Retinal pigment epithelial cell (primary cell): ENCODE measurements around the gene DACT1.

Experiments used
- DNase-seq: peaks from one replicate; pipeline ENCODE4 v3.0.0-alpha.2; 2010; ENCODE audit warnings: low read depth
- H3K4me3 ChIP-seq: 2 replicates; pipeline ENCODE4 v1.5.1; 2011; ENCODE audit warnings: mild to moderate bottlenecking, low read length, control low read depth, moderate library complexity
- TF ChIP-seq, protein P1 (sequence below): conservative IDR thresholded peaks from 2 replicates; pipeline ENCODE4 v1.5.1; 2011; ENCODE audit warnings: low read depth, low read length, control low read depth, inconsistent platforms

Gene DACT1

DNA sequence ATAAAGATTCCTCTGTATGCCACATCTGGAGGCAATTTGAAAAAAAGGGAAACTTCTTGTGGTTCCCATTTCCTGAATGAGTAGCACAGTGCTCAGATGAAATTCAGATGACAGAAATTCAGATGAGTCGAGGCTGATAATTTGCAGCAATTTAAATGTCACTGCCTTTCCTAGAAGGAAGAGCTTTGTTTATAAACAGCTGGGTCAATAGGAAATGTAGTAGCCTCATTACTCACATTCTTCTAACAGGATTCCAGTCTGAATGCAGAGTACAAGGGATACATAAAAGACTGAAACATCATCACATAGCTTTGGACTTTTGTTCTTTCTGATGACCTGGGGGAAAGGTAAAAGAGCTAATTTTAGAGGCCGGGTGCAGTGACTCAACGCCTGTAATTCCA is 11.3 kb upstream of the DACT1 start:
- TF ChIP-seq, protein P1, sequence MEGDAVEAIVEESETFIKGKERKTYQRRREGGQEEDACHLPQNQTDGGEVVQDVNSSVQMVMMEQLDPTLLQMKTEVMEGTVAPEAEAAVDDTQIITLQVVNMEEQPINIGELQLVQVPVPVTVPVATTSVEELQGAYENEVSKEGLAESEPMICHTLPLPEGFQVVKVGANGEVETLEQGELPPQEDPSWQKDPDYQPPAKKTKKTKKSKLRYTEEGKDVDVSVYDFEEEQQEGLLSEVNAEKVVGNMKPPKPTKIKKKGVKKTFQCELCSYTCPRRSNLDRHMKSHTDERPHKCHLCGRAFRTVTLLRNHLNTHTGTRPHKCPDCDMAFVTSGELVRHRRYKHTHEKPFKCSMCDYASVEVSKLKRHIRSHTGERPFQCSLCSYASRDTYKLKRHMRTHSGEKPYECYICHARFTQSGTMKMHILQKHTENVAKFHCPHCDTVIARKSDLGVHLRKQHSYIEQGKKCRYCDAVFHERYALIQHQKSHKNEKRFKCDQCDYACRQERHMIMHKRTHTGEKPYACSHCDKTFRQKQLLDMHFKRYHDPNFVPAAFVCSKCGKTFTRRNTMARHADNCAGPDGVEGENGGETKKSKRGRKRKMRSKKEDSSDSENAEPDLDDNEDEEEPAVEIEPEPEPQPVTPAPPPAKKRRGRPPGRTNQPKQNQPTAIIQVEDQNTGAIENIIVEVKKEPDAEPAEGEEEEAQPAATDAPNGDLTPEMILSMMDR = no peak
- no peak overlapping the region for H3K4me3 ChIP-seq
- DNase-seq = no peak

DNA sequence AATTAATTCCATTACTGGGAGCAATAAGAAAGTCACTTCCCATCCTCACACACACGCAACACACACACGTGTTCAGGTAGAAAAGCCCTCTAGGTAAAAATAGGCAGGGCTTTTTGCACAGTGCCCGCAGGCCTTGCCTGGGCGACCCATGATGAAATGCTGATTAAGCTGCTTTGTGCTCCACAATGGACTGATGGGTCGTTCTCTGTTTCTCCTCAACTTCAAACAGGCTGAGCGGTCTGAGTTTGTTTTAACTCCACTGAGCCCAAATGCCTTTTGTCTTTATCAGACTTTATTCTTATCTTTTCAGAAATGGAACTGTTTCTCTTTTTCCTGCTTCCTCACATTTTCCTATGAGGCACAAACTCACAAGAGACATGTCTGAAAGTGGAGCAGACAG is 9.4 kb upstream of the DACT1 start:
- no peak for DNase-seq
- H3K4me3 ChIP-seq = no peak overlapping the region
- TF ChIP-seq, protein P1 = no peak

DNA sequence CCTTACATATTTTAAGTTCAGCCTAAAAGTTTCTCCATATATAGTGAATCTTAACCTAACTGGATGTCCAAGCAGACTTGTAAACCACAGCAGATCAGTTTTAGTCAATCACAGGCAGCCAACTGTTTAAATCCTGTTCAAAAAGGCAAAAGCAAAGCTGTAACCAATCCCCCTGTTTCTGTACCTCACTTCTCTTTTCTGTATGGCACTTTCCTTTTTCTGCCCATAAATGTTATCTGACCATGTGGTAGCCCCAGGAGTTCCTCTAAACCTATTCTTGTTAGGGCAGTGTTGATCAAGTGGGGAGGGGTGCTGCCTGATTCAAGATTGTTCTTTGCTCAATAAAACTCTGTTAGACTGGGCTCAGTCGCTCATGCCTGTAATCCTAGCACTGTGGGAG is 8.5 kb upstream of the DACT1 start:
- H3K4me3 ChIP-seq = no peak overlapping the region
- DNase-seq = no peak
- TF ChIP-seq, protein P1 = no peak

DNA sequence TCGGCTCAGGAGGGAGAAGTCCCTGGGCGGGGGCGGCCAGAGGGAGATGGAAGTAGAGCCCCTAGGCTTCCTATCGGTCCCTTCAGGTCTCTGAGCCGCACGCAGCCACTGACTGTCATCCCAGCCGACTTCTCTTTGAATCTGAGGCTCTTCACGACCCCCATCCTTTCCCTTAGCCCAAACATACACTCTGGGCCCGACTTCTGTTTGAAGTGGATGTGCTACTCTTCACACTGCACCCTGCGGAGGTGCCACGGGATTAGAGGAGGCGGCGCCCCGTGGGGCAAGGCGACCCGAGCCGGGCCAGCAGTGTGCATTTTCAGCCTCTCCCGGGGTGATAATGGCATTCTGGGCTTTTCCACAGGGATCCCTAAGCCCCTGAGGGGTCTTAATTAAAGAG is 6.0 kb upstream of the DACT1 start:
- DNase-seq = no peak
- TF ChIP-seq, protein P1 = no peak
- no peak overlapping the region for H3K4me3 ChIP-seq

DNA sequence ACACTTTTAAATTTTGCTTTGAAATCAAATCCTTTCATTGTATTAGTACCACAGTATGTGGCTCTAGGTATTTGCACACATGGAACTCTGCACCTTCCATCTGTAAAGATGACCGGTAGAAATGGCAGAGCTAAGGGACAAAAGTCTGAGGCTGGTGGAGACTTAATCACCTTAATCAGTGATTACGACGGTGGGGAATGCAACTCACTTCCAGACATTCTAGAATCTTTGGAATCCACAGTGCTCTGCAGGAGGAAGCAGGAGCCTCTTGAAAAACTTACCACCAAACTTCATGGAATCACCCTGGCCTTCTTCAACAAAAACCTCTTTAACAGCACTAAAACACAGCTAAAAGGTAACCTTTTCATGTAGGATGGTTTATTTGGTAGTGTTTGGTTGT is 3.9 kb upstream of the DACT1 start:
- DNase-seq = no peak
- TF ChIP-seq, protein P1 = no peak
- no peak overlapping the region for H3K4me3 ChIP-seq

DNA sequence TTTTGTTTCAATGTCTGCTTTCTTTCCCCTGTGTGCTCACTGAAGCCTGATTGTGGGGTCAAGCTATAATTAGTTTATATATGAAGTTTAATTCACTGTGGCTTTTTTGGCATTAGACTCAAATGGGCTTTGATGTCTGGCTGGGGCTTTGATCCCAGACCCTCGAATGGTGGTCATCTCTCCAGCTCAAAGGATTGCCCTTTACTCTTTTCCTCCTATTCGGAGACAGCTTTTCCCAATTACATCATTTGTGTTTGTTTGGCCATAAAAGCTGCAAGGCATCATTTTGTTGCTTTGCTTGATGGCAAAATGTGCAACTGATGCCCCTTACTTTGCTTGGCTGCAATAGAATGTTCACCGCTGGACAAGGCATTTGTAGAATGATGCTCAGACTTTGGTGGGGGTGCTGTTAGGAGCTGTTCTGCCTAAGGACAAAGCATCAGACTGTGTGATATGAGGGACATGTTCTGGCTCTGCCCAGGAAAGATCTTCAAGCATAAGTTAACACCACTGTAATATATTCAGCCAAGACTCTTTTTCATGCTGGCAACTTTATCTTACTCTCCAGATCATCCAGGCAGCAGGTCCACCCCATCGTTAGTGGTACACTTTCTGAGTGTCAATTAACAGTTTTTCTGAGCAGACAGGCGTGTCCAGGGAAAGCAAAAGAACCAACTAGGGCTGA is 3.2 kb upstream of the DACT1 start:
- no peak overlapping the region for H3K4me3 ChIP-seq
- TF ChIP-seq, protein P1 = no peak
- no peak for DNase-seq

DNA sequence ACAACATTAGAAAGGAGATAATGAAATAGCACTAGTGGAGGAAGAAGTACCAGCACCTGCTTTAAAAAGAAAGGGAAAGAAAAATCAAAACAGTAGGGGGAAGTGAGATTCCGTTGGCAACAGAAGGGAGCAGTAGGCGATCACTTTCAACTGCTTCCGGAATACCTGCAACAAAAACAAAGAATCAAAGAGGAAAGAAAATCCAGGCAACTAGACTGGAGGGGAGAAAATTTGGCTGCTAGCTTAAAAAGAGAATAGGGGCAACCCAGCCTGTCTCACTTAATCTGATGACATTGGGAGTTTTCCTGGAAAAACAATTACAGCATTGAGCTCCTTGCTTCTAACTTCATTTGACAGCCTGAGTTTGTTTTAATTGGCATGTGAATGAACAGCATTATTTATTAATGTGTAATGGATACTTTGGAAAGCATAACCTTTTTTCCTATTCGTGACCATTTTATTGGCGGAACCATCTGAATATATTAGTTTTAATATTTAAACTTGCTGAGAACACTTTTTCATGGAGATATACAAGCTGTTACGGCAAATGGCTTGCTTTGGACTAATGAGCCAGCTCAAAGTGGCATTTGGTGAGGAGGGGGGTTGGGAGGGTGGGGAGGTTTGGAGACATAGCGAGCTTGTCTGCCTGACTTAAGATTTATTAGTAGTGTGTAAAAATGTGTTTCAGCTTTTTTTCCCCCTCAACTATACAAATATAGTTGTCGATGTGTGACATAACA is 2.5 kb upstream of the DACT1 start:
- no peak overlapping the region for H3K4me3 ChIP-seq
- no peak for DNase-seq
- TF ChIP-seq, protein P1 = no peak
